ENCODE data around the gene OSBPL9.
"Not testable (repeated sequence)": the region's sequence is repeated elsewhere in the genome, so short reads cannot be mapped to it uniquely, and the experiment has no call there.

OSBPL9 gene

DNA sequence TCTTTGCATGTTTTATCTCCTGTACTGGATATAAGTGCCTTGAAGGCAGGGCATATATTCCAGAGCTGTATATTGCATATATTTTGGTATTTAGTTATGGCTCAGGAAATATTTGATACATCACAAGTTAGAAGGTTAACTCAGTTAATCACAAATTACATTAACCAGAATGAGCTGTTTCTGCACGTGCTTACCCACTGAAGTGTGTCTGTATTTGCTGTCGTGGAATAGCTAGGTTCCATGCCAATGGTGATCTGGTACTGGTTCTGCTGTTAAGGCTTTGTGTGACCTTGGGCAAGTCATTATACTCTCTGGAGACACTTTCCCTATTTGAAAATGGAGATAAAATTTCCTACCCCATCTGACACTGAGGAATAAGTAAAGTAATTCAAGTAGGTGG, 50.7 kb downstream of the OSBPL9 start:
- DNase-seq: no peak

DNA sequence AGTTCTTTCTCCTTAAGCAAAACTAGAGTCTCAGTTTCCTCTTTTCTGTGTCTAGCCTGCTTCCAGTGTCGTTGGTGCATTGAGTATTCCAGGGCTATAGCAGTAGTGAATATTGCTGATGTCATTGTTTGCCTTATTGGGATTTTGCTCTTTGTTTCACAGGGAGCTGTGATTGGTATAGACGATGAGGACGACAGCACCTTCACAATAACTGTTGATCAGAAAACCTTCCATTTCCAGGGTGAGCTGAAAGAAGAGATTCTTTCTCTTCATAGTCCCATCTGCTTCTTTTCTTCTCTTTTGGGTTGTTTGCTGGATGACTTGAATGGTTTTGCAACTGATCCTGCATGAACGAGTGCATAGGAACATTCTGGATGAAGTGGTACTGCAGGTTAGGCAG, 52.4 kb downstream of the OSBPL9 start:
- no peak for DNase-seq

DNA sequence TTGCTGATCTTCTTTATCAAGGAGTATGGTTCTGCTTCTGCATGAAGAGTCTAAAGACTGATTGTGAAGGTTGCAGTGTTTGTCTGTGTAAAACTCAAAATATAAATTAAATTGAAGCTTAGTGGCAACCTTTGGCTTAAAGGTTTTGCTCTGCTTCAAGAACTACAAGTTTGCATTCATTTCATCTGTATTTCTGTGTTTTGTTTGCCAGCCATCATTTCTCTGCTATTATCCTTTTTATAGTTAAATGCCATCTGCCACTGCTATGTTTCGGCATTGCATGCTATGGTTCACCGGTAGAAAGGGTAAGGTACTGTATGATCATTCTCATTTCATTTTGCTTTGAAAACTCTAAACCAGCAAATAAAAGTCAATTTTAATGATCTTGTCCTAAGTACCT, 52.9 kb downstream of the OSBPL9 start:
- no peak for DNase-seq

DNA sequence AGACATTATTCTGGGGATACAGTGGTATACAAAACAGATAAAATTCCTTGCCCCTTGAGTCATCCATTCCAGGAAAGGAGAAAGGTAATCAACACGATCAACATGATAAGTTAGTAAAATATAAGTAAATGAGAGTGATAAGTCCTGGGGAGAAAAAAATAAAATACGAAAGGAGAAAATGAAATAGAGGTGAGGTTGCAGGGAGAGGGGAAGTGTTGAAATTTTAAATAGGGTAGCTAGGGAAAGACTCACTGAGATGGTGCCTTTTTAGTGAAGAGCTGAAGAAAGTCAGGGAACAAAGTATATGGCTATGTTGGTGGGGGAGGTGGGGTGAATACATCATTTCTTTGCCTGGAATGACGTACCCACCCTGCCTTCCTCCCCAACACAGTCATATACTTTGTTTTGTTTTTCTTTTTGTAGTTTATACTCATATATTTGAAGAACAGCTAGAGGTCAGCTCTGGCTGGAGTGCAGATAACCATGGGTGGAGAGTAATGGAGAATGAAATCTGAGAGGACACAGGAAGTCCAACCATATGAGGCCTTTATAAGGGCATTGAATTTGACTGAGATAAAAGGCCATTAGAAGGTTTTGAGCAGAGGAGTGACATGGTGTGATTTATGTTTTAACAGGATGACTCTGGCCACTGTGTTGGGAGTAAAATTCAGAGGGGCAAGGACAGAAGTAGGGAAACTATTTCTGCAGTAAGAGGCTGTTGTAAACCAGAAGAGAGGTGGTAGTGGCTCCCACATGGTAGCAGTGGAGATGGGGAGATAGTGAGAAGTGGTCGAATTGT, 54.8 kb downstream of the OSBPL9 start:
- DNase-seq: no peak

DNA sequence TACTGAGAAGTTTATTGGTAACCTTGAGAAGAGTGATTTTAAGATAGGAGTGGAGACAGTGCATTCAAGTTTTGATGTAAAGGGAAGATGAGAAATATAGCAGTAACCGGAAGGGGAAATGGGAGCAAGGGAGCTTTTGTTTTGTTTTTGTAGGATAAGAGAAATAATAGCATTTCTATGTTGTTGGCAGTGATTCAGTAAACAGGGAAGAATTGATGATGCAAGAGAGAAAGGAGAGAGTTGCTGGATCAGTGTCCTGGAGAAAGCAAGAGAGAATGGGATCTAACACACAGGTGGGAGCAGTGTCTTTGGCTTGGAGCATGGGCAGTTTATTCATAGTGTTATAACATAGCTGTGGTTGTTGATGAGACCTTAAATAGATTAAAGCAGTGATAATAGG, 56.4 kb downstream of the OSBPL9 start:
- DNase-seq: no peak

DNA sequence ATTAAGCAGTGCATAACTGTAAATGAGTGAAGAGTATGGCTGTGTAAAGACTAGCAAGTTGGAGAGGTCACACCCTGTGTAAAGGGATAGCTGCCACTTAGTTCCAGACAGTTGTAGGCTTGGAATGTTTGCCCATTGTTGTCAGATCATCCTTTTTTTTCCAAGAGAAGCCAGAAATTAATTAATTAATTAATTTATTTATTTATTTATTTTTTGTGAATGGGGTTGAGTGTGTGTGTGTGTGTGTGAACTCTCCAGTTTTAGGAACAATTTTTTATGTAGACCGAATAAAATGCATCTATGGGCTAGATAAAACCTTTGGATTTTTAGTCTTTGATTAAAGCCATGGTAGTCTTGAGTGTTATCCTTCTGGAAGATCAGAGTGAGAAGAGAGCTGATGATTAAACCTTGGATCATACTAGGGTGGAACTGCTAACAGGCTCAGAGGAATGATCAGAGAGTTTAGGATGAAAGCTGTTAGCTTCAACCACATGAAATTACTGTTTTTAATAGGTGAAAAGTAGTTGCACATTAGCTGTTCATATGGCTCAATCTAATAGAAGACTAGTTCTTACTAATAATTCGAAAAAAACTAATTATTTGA, 58.4 kb downstream of the OSBPL9 start:
- DNase-seq: no peak

DNA sequence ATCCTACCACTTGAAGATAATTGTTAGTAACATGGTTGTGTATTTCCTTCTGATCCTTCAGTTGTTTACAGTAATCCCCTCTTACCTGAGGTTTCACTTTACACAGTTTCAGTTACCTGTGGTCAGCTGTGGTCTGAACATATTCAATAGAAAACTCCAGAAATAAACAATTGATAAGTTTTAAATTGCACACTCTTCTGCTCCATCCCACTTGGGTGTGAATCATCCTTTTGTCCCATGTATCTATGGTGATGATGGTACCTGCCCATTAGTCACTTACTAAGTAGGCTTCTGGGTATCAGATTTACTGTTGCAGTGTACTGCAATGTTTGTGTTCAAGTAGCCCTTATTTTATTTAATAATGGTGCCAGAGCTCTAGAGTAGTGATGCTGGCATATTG, 62.5 kb downstream of the OSBPL9 start:
- no peak for DNase-seq

DNA sequence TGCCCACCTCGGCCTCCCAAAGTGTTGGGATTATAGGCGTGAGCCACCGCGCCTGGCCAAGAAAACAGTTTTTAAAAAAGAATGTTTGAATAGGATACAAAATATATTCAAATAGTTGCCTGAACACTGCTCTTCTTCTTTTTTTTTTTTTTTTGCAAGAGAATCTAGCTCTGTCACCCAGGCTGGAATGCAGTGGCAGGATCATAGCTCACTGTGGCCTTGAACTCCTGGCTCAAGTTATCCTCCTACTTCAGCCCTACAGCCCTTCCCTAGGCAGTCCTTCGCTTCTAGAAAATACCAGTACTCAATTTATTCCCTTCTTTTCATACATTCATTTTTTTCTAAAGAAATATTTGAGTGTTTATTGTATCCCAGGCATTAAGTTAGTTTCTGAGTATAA, 67.9 kb downstream of the OSBPL9 start:
- DNase-seq: no peak

DNA sequence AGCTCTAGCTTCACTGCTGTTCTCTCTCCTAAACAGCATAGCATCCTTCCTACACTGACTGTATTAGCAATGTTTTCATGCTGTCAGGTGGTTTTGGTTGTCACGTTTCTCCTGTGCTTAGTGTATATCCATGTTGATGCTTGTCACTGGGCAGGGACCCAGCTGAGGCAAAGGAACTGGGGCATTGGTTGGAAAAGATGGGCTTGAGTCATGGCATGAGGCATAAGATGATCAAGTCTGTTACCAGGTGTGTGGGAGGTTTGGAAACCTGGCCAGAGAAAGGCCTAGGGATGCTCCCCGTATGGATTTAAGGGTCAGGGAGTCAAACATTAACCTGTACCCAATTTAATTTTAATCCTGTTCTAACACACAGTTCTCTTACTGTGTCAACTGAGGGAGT, 69.6 kb downstream of the OSBPL9 start:
- DNase-seq: peak; percentile 3 to 18

DNA sequence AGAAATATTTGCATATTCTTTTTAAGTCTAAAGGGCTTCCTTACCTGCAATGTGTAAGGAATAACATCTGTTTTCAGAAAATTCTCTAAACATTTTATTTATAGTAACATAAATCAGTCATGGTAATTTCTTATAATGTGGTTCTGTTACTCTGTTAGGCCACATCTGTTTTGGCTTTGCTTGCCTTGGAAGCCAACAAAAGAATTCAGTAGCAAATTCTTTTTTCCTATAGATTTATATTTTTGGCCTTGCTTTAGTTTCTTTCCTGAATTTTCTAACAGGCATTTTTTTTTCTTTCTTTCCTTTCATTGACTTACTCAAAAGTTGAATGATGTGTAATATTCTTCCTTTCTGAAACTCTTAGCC, 72.2 kb downstream of the OSBPL9 start:
- DNase-seq: no peak

DNA sequence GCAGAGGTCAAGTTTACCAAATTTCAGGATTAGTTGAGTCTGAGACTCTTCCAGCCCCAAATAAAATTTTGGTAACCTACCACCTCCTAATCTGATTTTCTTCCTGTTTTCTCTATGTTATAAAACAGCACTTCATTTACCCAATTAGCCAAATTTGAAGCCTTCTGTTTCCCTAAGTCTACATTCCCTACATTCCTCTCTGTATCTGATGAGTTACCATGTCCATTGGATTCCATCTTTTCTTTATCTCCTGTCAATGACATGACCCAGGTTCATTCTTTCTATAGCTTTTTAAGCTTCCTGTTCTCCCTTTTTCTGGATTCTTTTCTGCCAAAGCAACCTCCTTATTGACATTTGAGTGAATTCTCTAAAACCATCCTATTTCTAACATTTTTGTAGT, 72.8 kb downstream of the OSBPL9 start:
- no peak for DNase-seq

DNA sequence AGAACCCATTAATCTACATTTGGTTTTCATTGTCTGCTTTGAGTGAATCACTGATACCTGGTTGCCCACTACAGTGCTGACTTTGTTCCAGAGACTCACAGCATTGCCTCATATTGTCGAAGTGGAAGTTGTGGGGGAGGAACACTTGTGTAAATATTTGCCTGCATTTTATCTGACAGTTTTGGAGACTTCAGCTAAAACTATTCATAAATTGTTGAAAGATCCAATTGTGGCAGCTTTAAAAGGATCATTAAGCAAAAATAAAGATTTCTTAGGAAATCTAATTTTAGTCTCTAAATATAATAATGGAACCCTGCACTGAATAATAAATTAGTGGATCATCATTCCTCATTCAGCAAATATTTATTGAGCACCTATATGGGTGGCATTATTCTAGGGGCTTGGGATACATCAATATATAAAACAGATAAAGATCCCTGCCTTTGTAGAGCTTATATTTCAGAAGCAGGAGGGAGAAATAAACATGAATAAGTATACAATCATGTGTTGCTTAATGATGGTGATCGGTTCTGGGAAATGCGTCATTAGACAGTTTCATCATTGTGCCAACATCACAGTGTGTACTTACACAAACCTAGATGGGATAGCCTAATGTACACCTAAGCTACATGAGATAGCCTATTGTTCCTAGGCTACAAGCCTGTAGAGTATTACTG, 73.5 kb downstream of the OSBPL9 start:
- no peak for DNase-seq

DNA sequence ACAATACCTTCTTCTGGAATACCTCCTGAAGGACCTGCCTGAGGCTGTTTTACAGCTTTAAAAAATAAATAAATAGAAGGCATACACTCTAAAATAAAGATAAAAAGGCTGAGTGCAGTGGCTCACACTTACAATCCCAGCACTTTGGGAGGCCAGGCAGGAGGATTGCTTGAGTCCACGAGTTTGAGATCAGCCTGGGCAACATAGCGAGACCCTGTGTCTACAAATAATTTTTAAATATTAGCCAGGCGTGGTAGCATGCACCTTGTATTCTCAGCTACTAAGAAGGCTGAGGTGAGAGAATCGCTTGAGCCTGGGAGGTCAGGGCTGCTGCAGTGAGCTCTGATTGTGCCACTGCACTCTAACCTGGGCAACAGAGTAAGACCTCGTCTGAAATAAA, 75.0 kb downstream of the OSBPL9 start:
- DNase-seq: no peak

DNA sequence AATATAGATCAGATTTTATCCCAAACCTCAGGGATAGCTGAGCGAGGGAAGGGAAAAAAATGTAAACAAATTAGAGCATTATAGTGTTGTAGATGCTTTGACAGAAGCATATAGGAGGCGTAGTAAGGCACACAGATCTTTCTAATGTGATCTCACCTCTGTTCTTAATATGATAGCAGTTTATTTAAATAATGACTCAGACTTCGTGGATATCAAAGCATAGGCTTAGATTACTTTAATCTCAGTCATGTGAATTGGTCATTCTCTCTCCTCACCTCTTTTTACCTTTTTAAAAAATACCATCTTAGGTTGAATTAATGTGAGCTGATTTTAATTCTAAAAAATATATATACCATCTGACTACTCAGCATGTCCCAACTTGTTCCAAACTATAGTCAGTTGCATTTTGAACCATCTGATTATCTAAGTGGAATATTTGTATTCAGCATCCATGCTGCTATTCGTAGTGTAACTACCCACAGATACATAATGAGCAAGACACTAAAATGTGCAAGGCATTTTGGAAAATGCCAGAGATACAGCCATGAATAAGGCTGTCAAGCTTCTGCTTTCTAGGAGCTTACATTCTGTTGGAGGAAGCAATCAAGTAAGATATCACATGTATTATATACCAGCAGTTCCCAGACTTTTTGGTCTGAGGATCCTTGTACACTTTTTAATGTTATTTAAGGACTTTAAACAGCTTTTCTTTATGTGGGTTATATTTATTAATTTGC, 76.7 kb downstream of the OSBPL9 start:
- no peak for DNase-seq

DNA sequence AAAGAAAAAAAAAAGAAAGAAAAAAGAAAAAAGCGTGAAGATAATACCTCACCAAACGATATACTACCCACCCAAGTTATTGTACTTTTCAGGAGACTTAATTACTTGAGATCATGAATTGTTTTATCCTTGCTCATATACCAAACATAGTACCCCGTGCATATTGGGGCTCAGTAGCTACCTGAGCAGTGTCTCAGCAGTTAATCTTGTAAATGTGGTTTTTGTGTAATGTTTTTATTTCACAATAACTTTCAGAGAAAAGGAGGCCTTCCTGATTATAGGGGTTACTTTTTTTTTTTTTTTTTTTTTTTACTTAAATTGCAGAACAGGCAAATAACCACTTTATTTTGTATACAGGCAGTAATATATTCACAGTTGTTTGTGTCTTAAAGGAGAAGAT, 80.3 kb downstream of the OSBPL9 start:
- no peak for DNase-seq

DNA sequence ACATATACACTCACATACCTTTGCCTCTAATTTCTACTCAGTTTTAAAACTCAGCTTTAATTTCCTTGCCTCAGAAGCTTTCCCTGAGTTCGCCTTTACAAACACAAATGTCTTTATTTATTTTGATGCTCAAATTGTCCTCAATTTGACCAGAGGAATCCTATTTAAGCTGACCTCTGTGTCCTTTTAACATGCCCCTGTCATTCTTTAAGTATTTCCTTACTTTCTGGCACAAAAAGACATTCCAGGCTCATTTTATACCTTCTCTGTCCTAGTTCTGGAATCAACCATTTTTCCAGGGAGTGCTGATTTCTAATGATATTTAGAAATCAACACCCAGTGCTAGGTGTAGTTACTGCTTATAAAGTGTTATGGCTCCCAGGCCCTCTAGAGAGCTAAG, 82.5 kb downstream of the OSBPL9 start:
- no peak for DNase-seq

DNA sequence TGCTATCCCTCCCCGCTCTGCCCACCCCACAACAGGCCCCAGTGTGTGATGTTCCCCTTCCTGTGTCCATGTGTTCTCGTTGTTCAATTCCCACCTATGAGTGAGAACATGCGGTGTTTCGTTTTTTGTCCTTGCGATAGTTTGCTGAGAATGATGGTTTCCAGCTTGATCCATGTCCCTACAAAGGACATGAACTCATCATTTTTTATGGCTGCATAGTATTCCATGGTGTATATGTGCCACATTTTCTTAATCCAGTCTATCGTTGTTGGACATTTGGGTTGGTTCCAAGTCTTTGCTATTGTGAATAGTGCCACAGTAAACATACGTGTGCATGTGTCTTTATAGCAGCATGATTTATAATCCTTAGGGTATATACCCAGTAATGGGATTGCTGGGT, 84.9 kb downstream of the OSBPL9 start:
- not testable (repeated sequence) for DNase-seq

DNA sequence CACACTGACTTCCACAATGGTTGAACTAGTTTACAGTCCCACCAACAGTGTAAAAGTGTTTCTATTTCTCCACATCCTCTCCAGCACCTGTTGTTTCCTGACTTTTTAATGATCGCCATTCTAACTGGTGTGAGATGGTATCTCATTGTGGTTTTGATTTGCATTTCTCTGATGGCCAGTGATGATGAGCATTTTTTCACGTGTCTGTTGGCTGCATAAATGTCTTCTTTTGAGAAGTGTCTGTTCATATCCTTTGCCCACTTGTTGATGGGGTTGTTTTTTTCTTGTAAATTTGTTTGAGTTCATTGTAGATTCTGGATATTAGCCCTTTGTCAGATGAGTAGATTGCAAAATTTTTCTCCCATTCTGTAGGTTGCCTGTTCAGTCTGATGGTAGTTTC, 85.3 kb downstream of the OSBPL9 start:
- not testable (repeated sequence) for DNase-seq

DNA sequence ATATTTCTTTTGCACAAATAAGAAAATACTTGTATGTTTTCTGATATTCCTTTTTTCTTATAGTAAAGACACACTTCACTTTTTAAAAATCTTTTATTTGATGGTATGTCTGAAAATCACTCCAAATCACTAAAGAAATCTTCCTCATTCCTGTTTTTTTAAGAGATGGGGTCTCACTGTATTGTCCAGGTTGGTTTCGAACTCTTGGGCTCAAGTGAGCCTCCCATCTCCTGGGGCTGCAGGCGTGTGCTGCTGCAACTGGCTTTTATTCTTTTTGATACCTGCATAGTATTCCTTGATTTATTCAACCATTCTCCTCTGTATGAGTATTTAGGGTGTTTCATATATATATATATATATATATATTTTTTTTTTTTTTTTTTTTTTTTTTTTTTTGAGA, 88.1 kb downstream of the OSBPL9 start:
- no peak for DNase-seq

DNA sequence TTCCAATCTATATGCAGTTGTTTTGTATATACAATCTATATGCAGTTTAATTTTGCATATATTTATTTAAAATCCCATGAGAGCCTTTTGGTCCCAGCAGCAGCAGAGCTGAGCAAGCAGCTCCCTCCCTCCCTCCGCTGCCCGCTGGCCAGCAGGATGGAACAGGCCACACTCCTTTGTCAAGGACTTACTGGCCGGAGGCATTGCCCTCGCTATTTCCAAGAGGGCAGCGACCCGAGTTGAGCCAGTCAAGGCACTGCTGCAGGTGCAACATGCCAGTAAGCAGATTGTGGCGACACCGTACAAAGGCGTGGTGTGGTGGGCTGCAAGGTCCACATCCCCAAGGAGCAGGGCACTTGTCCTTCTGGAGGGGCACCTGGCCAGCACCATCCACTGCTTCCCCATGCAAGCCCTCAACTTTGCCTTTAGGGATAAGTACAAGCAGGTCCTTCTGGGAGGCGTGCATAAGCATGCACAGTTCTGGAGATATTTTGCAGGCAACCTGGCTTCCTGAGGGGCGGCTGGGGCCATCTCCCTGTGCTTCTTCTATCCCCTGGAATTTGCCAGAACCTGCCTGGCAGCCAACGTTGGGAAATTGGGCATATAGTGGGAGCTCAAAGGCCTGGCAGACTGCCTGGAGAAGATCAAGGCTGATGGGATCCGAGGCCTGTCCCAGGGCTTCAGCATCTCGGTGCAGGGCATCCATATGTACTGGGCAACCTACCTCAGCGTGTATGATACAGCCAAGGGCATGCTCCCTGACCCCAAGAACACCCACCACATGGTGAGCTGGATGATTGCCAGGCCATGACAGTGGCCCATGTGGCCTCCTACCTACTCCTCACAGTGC, 92.2 kb downstream of the OSBPL9 start:
- no peak for DNase-seq

DNA sequence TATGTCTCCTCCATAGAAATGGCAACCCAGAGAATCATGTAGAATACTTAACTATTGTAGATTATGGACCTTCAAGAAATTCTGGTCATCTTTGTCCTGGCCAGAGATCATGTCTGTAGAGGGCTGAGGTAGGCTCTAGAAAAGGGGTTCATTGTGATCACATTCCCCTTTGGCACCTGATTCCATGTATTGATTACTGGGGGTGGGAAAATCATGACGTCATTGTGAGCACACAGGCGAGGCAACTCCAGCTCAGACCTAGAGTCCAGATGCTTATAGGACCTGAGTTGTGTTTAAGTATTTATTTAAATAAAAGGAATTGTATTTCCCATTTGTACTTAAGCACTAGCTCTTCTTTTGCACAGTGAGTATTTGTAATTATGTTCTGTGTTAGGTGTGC, 93.1 kb downstream of the OSBPL9 start:
- no peak for DNase-seq

DNA sequence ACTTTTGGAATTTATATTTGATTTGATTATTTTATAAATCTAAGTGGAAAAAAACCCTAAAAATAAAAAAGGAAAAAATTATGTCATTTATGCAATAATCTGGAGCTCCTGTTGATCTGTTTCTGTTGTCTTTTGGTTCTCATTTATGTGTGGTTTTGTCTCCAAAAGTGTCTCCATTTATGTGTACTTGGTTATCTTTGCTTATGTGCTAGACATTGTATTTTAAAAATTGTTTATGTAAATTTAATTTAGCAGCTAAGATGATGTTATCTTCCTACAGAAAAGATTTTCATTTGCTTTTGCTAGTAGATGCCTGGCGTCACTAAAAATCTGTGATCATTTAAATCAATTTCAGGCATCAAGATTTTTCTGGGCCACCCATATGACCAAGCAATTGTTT, 95.7 kb downstream of the OSBPL9 start:
- no peak for DNase-seq

Data from activated CD4-positive, alpha-beta T cell treated with anti-CD3 and anti-CD28 coated beads, Interleukin-2, amount 50 U/mL, for 48 hours (primary cell).